ENCODE measurements around the gene RBM20. TPM values are rescaled to one million over a fixed set of nuclear protein-coding genes. Genes with fewer than 3 reads are reported as not detected.

Gene RBM20
- total RNA-seq, 1 experiment from 2014 or later, result 0.10 TPM

DNA sequence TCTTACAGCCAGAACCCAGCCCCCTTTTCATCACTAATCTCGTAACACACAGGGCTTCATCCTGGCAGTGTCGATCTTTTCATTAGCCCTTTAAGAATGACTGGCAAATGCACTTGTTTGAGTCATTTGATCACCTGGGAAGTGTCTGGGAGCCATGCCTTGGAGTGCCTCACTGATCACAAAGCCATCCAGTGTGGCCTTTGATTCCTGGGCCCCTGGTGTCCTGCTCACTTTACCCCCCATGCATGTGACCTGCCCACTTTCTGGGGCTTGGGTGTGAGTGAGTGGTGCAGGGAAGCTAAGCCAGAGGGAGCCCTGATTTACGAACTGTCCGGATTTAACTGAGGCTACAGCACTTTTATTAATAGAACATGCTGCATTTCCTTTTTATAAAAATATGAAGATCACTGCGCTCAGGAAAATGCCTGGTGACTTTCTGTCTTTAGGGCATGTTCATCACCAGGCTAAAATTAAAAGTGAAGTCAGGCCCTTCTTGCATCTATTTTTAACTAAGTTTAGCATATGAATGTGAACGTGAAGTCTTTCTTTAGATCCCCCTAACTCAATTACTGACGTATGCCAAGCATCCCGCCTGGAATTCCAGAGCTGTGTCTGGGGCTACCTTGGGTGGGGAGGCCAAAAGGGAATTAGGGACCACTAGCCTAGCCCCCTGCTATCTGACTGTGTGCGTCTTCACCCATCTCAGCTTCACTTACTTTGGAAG is 23.6 kb downstream of the RBM20 start:
- ChIA-PET CTCF (no interaction called here), POLR2A (no interaction called here)
- H3K27ac ChIP-seq (ENCODE audit: low read length), result no peak overlapping the region
- in situ Hi-C loops (cut with HindIII; ENCODE audit: low pct_unique_long_range_greater_than_20kb, low sequenced_read_pairs) (no loop called here), intact Hi-C loops (cut with micrococcal nuclease; ENCODE audit: unreplicated experiment) (no loop called here)
- DNase-seq (ENCODE audit: low read depth, low spot score), result no peak
- no peaks in the 10 kb centered on the region for H3K36me3 ChIP-seq (ENCODE audit: control insufficient read depth, insufficient read depth, low read length)
- no peak for ATAC-seq
- TF ChIP-seq CTCF (IDR thresholded peaks at IDR 0.05), result no peak
- TF ChIP-seq, protein P1, sequence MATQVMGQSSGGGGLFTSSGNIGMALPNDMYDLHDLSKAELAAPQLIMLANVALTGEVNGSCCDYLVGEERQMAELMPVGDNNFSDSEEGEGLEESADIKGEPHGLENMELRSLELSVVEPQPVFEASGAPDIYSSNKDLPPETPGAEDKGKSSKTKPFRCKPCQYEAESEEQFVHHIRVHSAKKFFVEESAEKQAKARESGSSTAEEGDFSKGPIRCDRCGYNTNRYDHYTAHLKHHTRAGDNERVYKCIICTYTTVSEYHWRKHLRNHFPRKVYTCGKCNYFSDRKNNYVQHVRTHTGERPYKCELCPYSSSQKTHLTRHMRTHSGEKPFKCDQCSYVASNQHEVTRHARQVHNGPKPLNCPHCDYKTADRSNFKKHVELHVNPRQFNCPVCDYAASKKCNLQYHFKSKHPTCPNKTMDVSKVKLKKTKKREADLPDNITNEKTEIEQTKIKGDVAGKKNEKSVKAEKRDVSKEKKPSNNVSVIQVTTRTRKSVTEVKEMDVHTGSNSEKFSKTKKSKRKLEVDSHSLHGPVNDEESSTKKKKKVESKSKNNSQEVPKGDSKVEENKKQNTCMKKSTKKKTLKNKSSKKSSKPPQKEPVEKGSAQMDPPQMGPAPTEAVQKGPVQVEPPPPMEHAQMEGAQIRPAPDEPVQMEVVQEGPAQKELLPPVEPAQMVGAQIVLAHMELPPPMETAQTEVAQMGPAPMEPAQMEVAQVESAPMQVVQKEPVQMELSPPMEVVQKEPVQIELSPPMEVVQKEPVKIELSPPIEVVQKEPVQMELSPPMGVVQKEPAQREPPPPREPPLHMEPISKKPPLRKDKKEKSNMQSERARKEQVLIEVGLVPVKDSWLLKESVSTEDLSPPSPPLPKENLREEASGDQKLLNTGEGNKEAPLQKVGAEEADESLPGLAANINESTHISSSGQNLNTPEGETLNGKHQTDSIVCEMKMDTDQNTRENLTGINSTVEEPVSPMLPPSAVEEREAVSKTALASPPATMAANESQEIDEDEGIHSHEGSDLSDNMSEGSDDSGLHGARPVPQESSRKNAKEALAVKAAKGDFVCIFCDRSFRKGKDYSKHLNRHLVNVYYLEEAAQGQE (IDR thresholded peaks at IDR 0.05; ENCODE audit: insufficient read depth in 1 of 2, low read depth in 2 of 2, low read length in 1 of 2), result no peak
- TF ChIP-seq TCF7L2 (IDR thresholded peaks at IDR 0.05; ENCODE audit: low read depth, low read length), result no peak
- TF ChIP-seq SIN3A (IDR thresholded peaks at IDR 0.05; ENCODE audit: borderline replicate concordance, insufficient read depth, low read depth, low read length), result no peak
- TF ChIP-seq POLR2AphosphoS5 (IDR thresholded peaks at IDR 0.05; ENCODE audit: low read depth, low read length), result no peak
- no TSS peak for BruUV-seq (replicated peaks)
- H3K4me1 ChIP-seq (ENCODE audit: control insufficient read depth, insufficient read depth, low read length), result peaks cover 5% of the 10 kb centered on the region; the same call in 1 of the 2 replicates
- no peaks in the 10 kb centered on the region for H3K9me3 ChIP-seq (ENCODE audit: control insufficient read depth, insufficient read depth, low read depth, low read length)
- no peak overlapping the region for H3K4me3 ChIP-seq (ENCODE audit: low read depth in 2 of 2, low read length in 2 of 2)
- peaks cover 2% of the 10 kb centered on the region; the same call in 1 of the 2 replicates for H3K27me3 ChIP-seq (ENCODE audit: control insufficient read depth, insufficient read depth, low read length)

- ATAC-seq, result no peak
- no peaks in the 10 kb centered on the region for H3K36me3 ChIP-seq (ENCODE audit: control insufficient read depth, insufficient read depth, low read length)
- intact Hi-C loops (cut with micrococcal nuclease; ENCODE audit: unreplicated experiment) (no loop called here), in situ Hi-C loops (cut with HindIII; ENCODE audit: low pct_unique_long_range_greater_than_20kb, low sequenced_read_pairs) (no loop called here)
- peaks cover 4% of the 10 kb centered on the region; the same call in 1 of the 2 replicates for H3K27me3 ChIP-seq (ENCODE audit: control insufficient read depth, insufficient read depth, low read length)
- H3K9me3 ChIP-seq (ENCODE audit: control insufficient read depth, insufficient read depth, low read depth, low read length), result no peaks in the 10 kb centered on the region
- H3K4me1 ChIP-seq (ENCODE audit: control insufficient read depth, insufficient read depth, low read length), result peaks cover 5% of the 10 kb centered on the region; the same call in 1 of the 2 replicates
- H3K27ac ChIP-seq (ENCODE audit: low read length), result no peak overlapping the region
- TF ChIP-seq POLR2AphosphoS5 (IDR thresholded peaks at IDR 0.05; ENCODE audit: low read depth, low read length) (no peak), TCF7L2 (IDR thresholded peaks at IDR 0.05; ENCODE audit: low read depth, low read length) (no peak), SIN3A (IDR thresholded peaks at IDR 0.05; ENCODE audit: borderline replicate concordance, insufficient read depth, low read depth, low read length) (no peak), CTCF (IDR thresholded peaks at IDR 0.05) (no peak)
- TF ChIP-seq, protein P1 (IDR thresholded peaks at IDR 0.05; ENCODE audit: insufficient read depth in 1 of 2, low read depth in 2 of 2, low read length in 1 of 2), result no peak
- CTCF ChIA-PET, result no interaction called here
- BruUV-seq (replicated peaks), result no TSS peak
- H3K4me3 ChIP-seq (ENCODE audit: low read depth in 2 of 2, low read length in 2 of 2), result no peak overlapping the region
- POLR2A ChIA-PET, result no interaction called here
- DNase-seq (ENCODE audit: low read depth, low spot score), result no peak
Measured at GRCh38 chr10:110668443-110668842, 24.3 kb downstream of the RBM20 start.

All from Panc1 (cell line).